Measurements from ENCODE around the gene FMN1.
A peak's percentile ranks its signal among the peaks of the same experiment; 100 is the strongest.

FMN1 gene

GRCh38 chr15:32942401-32942841, 252.1 kb downstream of the FMN1 start:
- H3K4me3 ChIP-seq (ENCODE audit: low read depth, low read length): no peak overlapping the region
- DNase-seq: no peak
- H3K27ac ChIP-seq: no peak overlapping the region
- in situ Hi-C loops (cut with HindIII; ENCODE audit: low pct_ligation_motif_present, low sequenced_read_pairs): no loop called here
- no peak for TF ChIP-seq CTCF (IDR thresholded peaks at IDR 0.05; ENCODE audit: low read depth, low read length, missing control alignments)
- no peaks in the 10 kb centered on the region for H3K27me3 ChIP-seq (replicated peaks)
- no peaks in the 10 kb centered on the region for H3K36me3 ChIP-seq (replicated peaks)

GRCh38 chr15:32941823-32942222, 252.7 kb downstream of the FMN1 start:
- DNase-seq: no peak
- no peak overlapping the region for H3K4me3 ChIP-seq (ENCODE audit: low read depth, low read length)
- H3K27me3 ChIP-seq (replicated peaks): no peaks in the 10 kb centered on the region
- TF ChIP-seq CTCF (IDR thresholded peaks at IDR 0.05; ENCODE audit: low read depth, low read length, missing control alignments): no peak
- in situ Hi-C loops (cut with HindIII; ENCODE audit: low pct_ligation_motif_present, low sequenced_read_pairs): no loop called here
- no peaks in the 10 kb centered on the region for H3K36me3 ChIP-seq (replicated peaks)
- no peak overlapping the region for H3K27ac ChIP-seq

GRCh38 chr15:32936976-32937375, 257.5 kb downstream of the FMN1 start:
- in situ Hi-C loops (cut with HindIII; ENCODE audit: low pct_ligation_motif_present, low sequenced_read_pairs): no loop called here
- DNase-seq: no peak
- no peak for TF ChIP-seq CTCF (IDR thresholded peaks at IDR 0.05; ENCODE audit: low read depth, low read length, missing control alignments)

GRCh38 chr15:32936283-32936918, 258.1 kb downstream of the FMN1 start:
- peak; percentile 66 for TF ChIP-seq CTCF (IDR thresholded peaks at IDR 0.05; ENCODE audit: low read depth, low read length, missing control alignments)
- Histone ChIP-seq H3K36me3 (replicated peaks) (no peaks in the 10 kb centered on the region), H3K27ac (peak overlapping the region; percentile 42), H3K4me3 (ENCODE audit: low read depth, low read length) (no peak overlapping the region), H3K27me3 (replicated peaks) (no peaks in the 10 kb centered on the region)
- peak; percentile 50 for DNase-seq
- in situ Hi-C loops (cut with HindIII; ENCODE audit: low pct_ligation_motif_present, low sequenced_read_pairs): no loop called here

More at GRCh38 chr15:32936976-32937375, 257.5 kb downstream of the FMN1 start:
- no peaks in the 10 kb centered on the region for H3K27me3 ChIP-seq (replicated peaks)
- H3K36me3 ChIP-seq (replicated peaks): no peaks in the 10 kb centered on the region
- H3K4me3 ChIP-seq (ENCODE audit: low read depth, low read length): no peak overlapping the region
- H3K27ac ChIP-seq: no peak overlapping the region

- no peak overlapping the region for H3K4me3 ChIP-seq (ENCODE audit: low read depth, low read length)
- no peak for TF ChIP-seq CTCF (IDR thresholded peaks at IDR 0.05; ENCODE audit: low read depth, low read length, missing control alignments)
- H3K27me3 ChIP-seq (replicated peaks): no peaks in the 10 kb centered on the region
- no peak overlapping the region for H3K27ac ChIP-seq
- no peaks in the 10 kb centered on the region for H3K36me3 ChIP-seq (replicated peaks)
- in situ Hi-C loops (cut with HindIII; ENCODE audit: low pct_ligation_motif_present, low sequenced_read_pairs): no loop called here
- DNase-seq: no peak
Measured at GRCh38 chr15:32935139-32935538, 259.4 kb downstream of the FMN1 start.

GRCh38 chr15:32933236-32933635, 261.3 kb downstream of the FMN1 start:
- DNase-seq: no peak
- no peak for TF ChIP-seq CTCF (IDR thresholded peaks at IDR 0.05; ENCODE audit: low read depth, low read length, missing control alignments)
- no peak overlapping the region for H3K27ac ChIP-seq
- no peaks in the 10 kb centered on the region for H3K36me3 ChIP-seq (replicated peaks)
- H3K4me3 ChIP-seq (ENCODE audit: low read depth, low read length): no peak overlapping the region
- in situ Hi-C loops (cut with HindIII; ENCODE audit: low pct_ligation_motif_present, low sequenced_read_pairs): no loop called here
- no peaks in the 10 kb centered on the region for H3K27me3 ChIP-seq (replicated peaks)

Measured in brain microvascular endothelial cell (primary cell).